HepG2 (cell line): ENCODE data around the gene GPR12. TPM values are rescaled to one million over a fixed set of nuclear protein-coding genes. Genes with fewer than 3 reads are reported as not detected.

ENCODE experiments used
- ATAC-seq: fragments of 200-7000 bp; cut with Tn5 transposase; 3 replicates; pipeline ENCODE4 v1.9.1; 2020; ENCODE audit warnings: mild to moderate bottlenecking, moderate library complexity
- BruUV-seq: library from RNA; stranded (reverse); fragments of 400-500 nt; replicated peaks from 2 replicates; lab custom pipeline; 2021; lab: Mats Ljungman, UMichigan
- CTCF ChIA-PET: fragments of 300-600 bp; formaldehyde crosslinking; extraction: SDS; loops from one replicate; lab custom pipeline; 2021; ENCODE audit warnings: low total read pairs, inconsistent platforms, low intra/inter-chr PET ratio; lab: Yijun Ruan, JAX
- POLR2A ChIA-PET: fragments of 350-600 bp; sonication (Branson Sonifier 250); formaldehyde crosslinking; loops from one replicate; lab custom pipeline; 2020; ENCODE audit warnings: antibody characterized with exemption, inconsistent platforms; lab: Yijun Ruan, JAX
- DNase-seq: peaks from one replicate; pipeline ENCODE4 v3.0.0-alpha.2; 2015; ENCODE audit warnings: low spot score
- FAIRE-seq: peaks from 3 replicates; lab custom pipeline; 2011; peaks lifted over from hg19 to GRCh38; lab: Jason Lieb, UNC
- H2AFZ ChIP-seq: one replicate; pipeline ENCODE4 v1.6.1; 2011; ENCODE audit warnings: low read length, inconsistent platforms
- H3K27ac ChIP-seq: fragments of 300-600 bp; 3 replicates; pipeline ENCODE4 v1.8.0; 2011; ENCODE audit warnings: mixed run types, mild to moderate bottlenecking, mixed read lengths, low read length, inconsistent platforms; ENCODE audit not compliant: insufficient read depth; ENCODE audit errors: extremely low read length
- H3K27me3 ChIP-seq, 2 experiments: fragments of 200-600 bp in 1 of 2; 2 replicates in 1 of 2; 3 replicates in 1 of 2; pipeline versions ENCODE4 v1.6.0 to v1.8.0; 2011; ENCODE audit warnings: low read length in 2 of 2, mild to moderate bottlenecking in 2 of 2, moderate library complexity in 2 of 2, inconsistent platforms in 1 of 2; ENCODE audit not compliant: insufficient read depth in 2 of 2, control insufficient read depth in 1 of 2
- H3K36me3 ChIP-seq, 2 experiments: fragments of 200-600 bp in 1 of 2; replicated peaks in 1 of 2; 2 replicates in 1 of 2; 3 replicates in 1 of 2; pipeline versions ENCODE4 v1.5.1 to v1.8.0; 2011; ENCODE audit warnings: low read length in 2 of 2, inconsistent platforms in 1 of 2; ENCODE audit not compliant: insufficient read depth in 2 of 2, control insufficient read depth in 1 of 2
- H3K4me1 ChIP-seq: 2 replicates; pipeline ENCODE4 v1.5.1; 2012; ENCODE audit warnings: low read length, inconsistent platforms; ENCODE audit not compliant: insufficient read depth
- H3K4me2 ChIP-seq: 2 replicates; pipeline ENCODE4 v1.6.0; 2011; ENCODE audit warnings: low read depth, low read length, inconsistent platforms
- H3K4me3 ChIP-seq, 3 experiments: fragments of 200-600 bp in 1 of 3; sonication (generic), shearing (Covaris generic) in 1 of 3; replicated peaks in 1 of 3; 2 replicates each; pipeline ENCODE4 v1.5.1; 2011 to 2016; ENCODE audit warnings: low read length in 3 of 3, inconsistent platforms in 2 of 3, low read depth in 2 of 3, mild to moderate bottlenecking in 2 of 3, control low read depth in 1 of 3, mixed read lengths in 1 of 3; ENCODE audit not compliant: insufficient read depth in 1 of 3
- H3K79me2 ChIP-seq: one replicate; pipeline ENCODE4 v1.6.1; 2011; ENCODE audit warnings: low read length, inconsistent platforms; ENCODE audit not compliant: insufficient read depth
- H3K9ac ChIP-seq: 2 replicates; pipeline ENCODE4 v1.6.0; 2011; ENCODE audit warnings: mild to moderate bottlenecking, low read depth, low read length, inconsistent platforms; ENCODE audit not compliant: insufficient read depth
- H3K9me3 ChIP-seq: 2 replicates; pipeline ENCODE4 v1.5.1; 2012; ENCODE audit warnings: mild to moderate bottlenecking, low read length
- H4K20me1 ChIP-seq: 2 replicates; pipeline ENCODE4 v1.6.0; 2011; ENCODE audit warnings: inconsistent platforms, mild to moderate bottlenecking, low read length, moderate library complexity; ENCODE audit not compliant: insufficient read depth
- AFF4 ChIP-seq: sonication (generic); formaldehyde crosslinking; IDR thresholded peaks from 2 replicates; pipeline ENCODE4 v1.4.0; 2020; ENCODE audit warnings: missing genetic modification reagents
- BRCA1 ChIP-seq: sonication (generic); formaldehyde crosslinking; IDR thresholded peaks from 2 replicates; pipeline ENCODE4 v1.4.0; 2020; ENCODE audit warnings: missing genetic modification reagents
- DMTF1 ChIP-seq: sonication (generic); formaldehyde crosslinking; IDR thresholded peaks from 2 replicates; pipeline ENCODE4 v1.4.0; 2020; ENCODE audit warnings: mild to moderate bottlenecking, missing genetic modification reagents
- ELF4 ChIP-seq: sonication (generic); formaldehyde crosslinking; IDR thresholded peaks from 2 replicates; pipeline ENCODE4 v1.5.0; 2020; ENCODE audit warnings: missing genetic modification reagents, mild to moderate bottlenecking, moderate library complexity, borderline replicate concordance
- ESRRA ChIP-seq: sonication (generic); formaldehyde crosslinking; IDR thresholded peaks from 2 replicates; pipeline ENCODE4 v1.5.1; 2020; ENCODE audit warnings: mild to moderate bottlenecking, low read depth, missing genetic modification reagents
- FOXO4 ChIP-seq: sonication (generic); formaldehyde crosslinking; conservative IDR thresholded peaks from 2 replicates; pipeline ENCODE4 v1.8.1; 2023; ENCODE audit warnings: missing genetic modification reagents
- HNRNPL ChIP-seq: fragments of 200-400 bp; formaldehyde crosslinking; IDR thresholded peaks from 2 replicates; pipeline ENCODE4 v1.6.1; 2017; ENCODE audit warnings: mild to moderate bottlenecking, low read depth, low read length
- SRSF1 ChIP-seq: fragments of 200-400 bp; formaldehyde crosslinking; optimal IDR thresholded peaks from 2 replicates; pipeline ENCODE3; 2017; ENCODE audit warnings: mild to moderate bottlenecking, low read depth, low read length, moderate library complexity
- ZNF256 ChIP-seq: sonication (generic); formaldehyde crosslinking; conservative IDR thresholded peaks from 2 replicates; pipeline ENCODE4 v1.4.0; 2020; ENCODE audit warnings: missing genetic modification reagents
- ZNF296 ChIP-seq: sonication (generic); formaldehyde crosslinking; conservative IDR thresholded peaks from 2 replicates; pipeline ENCODE4 v1.5.0; 2020; ENCODE audit warnings: mild to moderate bottlenecking, missing genetic modification reagents
- ZNF7 ChIP-seq: IDR thresholded peaks from 2 replicates; pipeline ENCODE4 v1.6.1; 2016; ENCODE audit warnings: missing biosample characterization, missing genetic modification reagents
- WGBS: methylation state at CpG from one replicate; pipeline ENCODE4 v1.1.6; 2017; ENCODE audit warnings: low lambda C conversion rate; 5-methylcytosine and 5-hydroxymethylcytosine counted together
- in situ Hi-C: cut with HindIII; loops from 2 replicates; pipeline ENCODE4 v1.10.0; 2017; ENCODE audit warnings: low pct_unique_long_range_greater_than_20kb; ENCODE audit not compliant: extremely low pct_ligation_motif_present
- intact Hi-C: fragments of 100-400 bp; cut with micrococcal nuclease; formaldehyde crosslinking; loops from one replicate; pipeline ENCODE4 v1.10.0; 2022; ENCODE audit not compliant: unreplicated experiment
- polyA plus RNA-seq, 8 experiments: library from polyadenylated mRNA; depleted of rRNA in 3 of 8; stranded (reverse) in 7 of 8; unstranded in 1 of 8; fragments of >200 nt; fragmentation: Illumina TruSeq in 4 of 8; extraction: Trizol in 4 of 8; gene quantifications; 2 replicates each; pipeline versions ENCODE4 v1.2.1 to v1.2.3, GENCODE V29; 2011 to 2016; ENCODE audit warnings: low read depth in 4 of 8, missing spikeins in 1 of 8, mixed read lengths in 1 of 8; ENCODE audit not compliant: insufficient read depth in 1 of 8
- total RNA-seq, 5 experiments: library from RNA; depleted of rRNA; stranded (reverse); fragments of >200 nt; fragmentation: Illumina TruSeq; extraction: Trizol; gene quantifications; 2 replicates each; pipeline ENCODE4 v1.2.3, GENCODE V29; 2016; ENCODE audit warnings: low read depth in 1 of 5

The GPR12 gene
- total and polyA plus RNA-seq, 2 of the 13 experiments (the other 11 are each of a cell fraction or from before 2014, with no cell fraction given) = not detected

GRCh38 chr13:26786651-26787295, 26.2 kb upstream of the GPR12 start:
- no peaks in the 10 kb centered on the region for H3K9me3 ChIP-seq
- no peak overlapping the region for H3K9ac ChIP-seq
- no peaks in the 10 kb centered on the region for H3K4me1 ChIP-seq
- intact Hi-C loops = no loop called here
- no peak overlapping the region for H3K27ac ChIP-seq
- WGBS = 0% methylated on average over 2 of the region's 2 CpGs
- in situ Hi-C loops = no loop called here
- no TSS peak for BruUV-seq
- no peaks in the 10 kb centered on the region for H3K36me3 ChIP-seq
- no peak overlapping the region for H2AFZ ChIP-seq
- ATAC-seq = no peak
- no peaks in the 10 kb centered on the region for H4K20me1 ChIP-seq
- H3K27me3 ChIP-seq = peaks cover 2 to 24% of the 10 kb centered on the region in 2 experiments
- POLR2A ChIA-PET = no interaction called here
- H3K4me2 ChIP-seq = no peak overlapping the region
- no peaks in the 10 kb centered on the region for H3K79me2 ChIP-seq
- CTCF ChIA-PET = no interaction called here
- no peak for FAIRE-seq
- H3K4me3 ChIP-seq = no peak overlapping the region
- no peak for DNase-seq
- no peak for TF ChIP-seq FOXO4 (CRISPR knock-in tag)
- no peak for TF ChIP-seq AFF4 (CRISPR knock-in tag)
- TF ChIP-seq BRCA1 (CRISPR knock-in tag) = no peak
- TF ChIP-seq ESRRA (CRISPR knock-in tag) = no peak
- no peak for TF ChIP-seq SRSF1
- TF ChIP-seq HNRNPL = no peak
- TF ChIP-seq ELF4 = no peak
- TF ChIP-seq ZNF296 (CRISPR knock-in tag) = no peak
- no peak for TF ChIP-seq DMTF1
- TF ChIP-seq ZNF256 (CRISPR knock-in tag) = no peak
- no peak for TF ChIP-seq ZNF7 (CRISPR knock-in tag)
